Ascending aorta (tissue), 2 donors: Measurements from ENCODE around the gene SIAH1. TPM values are rescaled to one million over a fixed set of nuclear protein-coding genes. Genes with fewer than 3 reads are reported as not detected.

Experiments
- DNase-seq, 2 donors: peaks; one replicate each; pipeline ENCODE4 v3.0.0-alpha.2; 2019; ENCODE audit warnings: low spot score in 2 of 2
- H3K27ac ChIP-seq, 2 donors: fragments of 200-600 bp; sonication (generic); one replicate each; pipeline ENCODE4 v1.5.1; 2016 to 2017; ENCODE audit warnings: mild to moderate bottlenecking in 1 of 2
- H3K27me3 ChIP-seq: fragments of 200-600 bp; sonication (generic); one replicate; pipeline ENCODE4 v1.5.1; 2017
- H3K36me3 ChIP-seq, 2 donors: fragments of 200-600 bp; sonication (generic); one replicate each; pipeline ENCODE4 v1.5.1; 2016
- H3K4me1 ChIP-seq, 2 donors: fragments of 200-600 bp; sonication (generic); one replicate each; pipeline ENCODE4 v1.5.1; 2016 to 2017; ENCODE audit warnings: mild to moderate bottlenecking in 1 of 2
- H3K4me3 ChIP-seq, 2 donors: fragments of 200-600 bp; sonication (generic); one replicate each; pipeline ENCODE4 v1.5.1; 2016 to 2017; ENCODE audit warnings: mild to moderate bottlenecking in 1 of 2
- H3K9me3 ChIP-seq, 2 donors: fragments of 200-600 bp; sonication (generic); one replicate each; pipeline ENCODE4 v1.5.1; 2016
- intact Hi-C: fragments of 100-400 bp; cut with DNase I; formaldehyde crosslinking; loops from one replicate; pipeline ENCODE4 v1.15.1; 2023
- total RNA-seq: library from RNA; depleted of rRNA; stranded (reverse); fragments of >200 nt; gene quantifications from one replicate; pipeline ENCODE4 v1.1.0, GENCODE V29; 2016
- TF ChIP-seq, protein P1 (sequence below), 3 experiments: fragments of 200-600 bp in 2 of 3; fragments of 450-650 bp in 1 of 3; sonication (generic) in 2 of 3; IDR thresholded peaks; one replicate each; pipeline ENCODE4 v1.5.1; 2016 to 2019; ENCODE audit warnings: antibody characterized with exemption in 3 of 3, mild to moderate bottlenecking in 1 of 3, moderate library complexity in 1 of 3

The SIAH1 gene
- total RNA-seq, 1 donor from 2014 or later: 11.3 TPM

DNA sequence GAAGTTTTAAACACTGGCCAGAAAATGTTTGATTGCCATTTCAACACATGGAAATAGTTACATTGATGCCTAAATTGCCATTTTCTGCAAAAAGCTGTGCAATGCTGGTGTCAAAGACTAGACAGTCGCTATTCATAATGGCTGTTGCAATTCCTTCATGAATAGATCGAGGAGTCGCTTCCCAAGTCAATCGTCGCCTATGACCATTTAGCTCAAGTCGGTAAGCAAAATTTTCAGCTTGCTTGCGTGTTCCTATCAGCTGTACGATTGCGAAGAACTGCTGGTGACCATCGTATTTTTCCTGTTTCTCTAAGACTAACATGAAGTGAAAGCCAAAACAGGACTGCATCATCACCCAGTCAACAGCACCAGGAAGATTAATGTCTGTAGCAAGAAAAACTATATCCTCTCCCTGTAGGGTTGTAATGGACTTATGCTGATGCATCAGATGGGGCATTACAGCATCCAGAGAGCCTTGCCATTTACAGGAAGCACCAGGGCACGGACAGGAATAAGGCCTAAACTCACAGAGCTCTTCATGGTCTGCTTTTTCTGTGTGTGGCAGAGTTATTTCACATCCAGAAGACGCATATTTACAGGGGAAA, 23.6 kb downstream of the SIAH1 start:
- no peaks in the 10 kb centered on the region for H3K27me3 ChIP-seq
- H3K27ac ChIP-seq: no peak overlapping the region
- peaks cover under 1 to 8% of the 10 kb centered on the region in 2 donors for H3K4me1 ChIP-seq
- peaks cover 3 to 13% of the 10 kb centered on the region in 2 donors for H3K36me3 ChIP-seq
- TF ChIP-seq, protein P1, sequence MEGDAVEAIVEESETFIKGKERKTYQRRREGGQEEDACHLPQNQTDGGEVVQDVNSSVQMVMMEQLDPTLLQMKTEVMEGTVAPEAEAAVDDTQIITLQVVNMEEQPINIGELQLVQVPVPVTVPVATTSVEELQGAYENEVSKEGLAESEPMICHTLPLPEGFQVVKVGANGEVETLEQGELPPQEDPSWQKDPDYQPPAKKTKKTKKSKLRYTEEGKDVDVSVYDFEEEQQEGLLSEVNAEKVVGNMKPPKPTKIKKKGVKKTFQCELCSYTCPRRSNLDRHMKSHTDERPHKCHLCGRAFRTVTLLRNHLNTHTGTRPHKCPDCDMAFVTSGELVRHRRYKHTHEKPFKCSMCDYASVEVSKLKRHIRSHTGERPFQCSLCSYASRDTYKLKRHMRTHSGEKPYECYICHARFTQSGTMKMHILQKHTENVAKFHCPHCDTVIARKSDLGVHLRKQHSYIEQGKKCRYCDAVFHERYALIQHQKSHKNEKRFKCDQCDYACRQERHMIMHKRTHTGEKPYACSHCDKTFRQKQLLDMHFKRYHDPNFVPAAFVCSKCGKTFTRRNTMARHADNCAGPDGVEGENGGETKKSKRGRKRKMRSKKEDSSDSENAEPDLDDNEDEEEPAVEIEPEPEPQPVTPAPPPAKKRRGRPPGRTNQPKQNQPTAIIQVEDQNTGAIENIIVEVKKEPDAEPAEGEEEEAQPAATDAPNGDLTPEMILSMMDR (IDR thresholded peaks at IDR 0.05): no peak
- intact Hi-C loops: no loop called here
- H3K4me3 ChIP-seq: no peak overlapping the region
- no peaks in the 10 kb centered on the region for H3K9me3 ChIP-seq
- no peak for DNase-seq

DNA sequence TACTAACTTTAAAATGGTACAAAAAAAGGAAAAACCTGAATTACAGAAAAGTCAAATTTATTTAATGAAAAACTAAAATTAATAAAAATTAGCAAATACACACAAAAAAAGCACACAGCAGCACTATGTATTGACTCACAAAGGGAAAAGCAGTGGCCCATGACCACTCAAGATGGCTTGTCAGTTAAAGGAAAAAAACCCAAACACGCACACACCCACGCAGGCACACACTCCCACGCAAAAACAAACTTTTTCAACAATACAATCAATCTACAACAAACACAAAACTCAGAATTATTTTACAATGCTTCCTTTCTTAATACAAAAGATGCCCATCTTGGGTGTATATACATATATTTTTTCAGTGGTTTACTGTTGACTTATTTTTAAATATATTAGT, 24.2 kb downstream of the SIAH1 start:
- H3K4me3 ChIP-seq: no peak overlapping the region
- peaks cover 0 to 8% of the 10 kb centered on the region in 2 donors for H3K4me1 ChIP-seq
- no peaks in the 10 kb centered on the region for H3K27me3 ChIP-seq
- peaks cover 3 to 13% of the 10 kb centered on the region in 2 donors for H3K36me3 ChIP-seq
- H3K9me3 ChIP-seq: no peaks in the 10 kb centered on the region
- TF ChIP-seq, protein P1 (IDR thresholded peaks at IDR 0.05): no peak
- intact Hi-C loops: no loop called here
- no peak for DNase-seq
- H3K27ac ChIP-seq: no peak overlapping the region

DNA sequence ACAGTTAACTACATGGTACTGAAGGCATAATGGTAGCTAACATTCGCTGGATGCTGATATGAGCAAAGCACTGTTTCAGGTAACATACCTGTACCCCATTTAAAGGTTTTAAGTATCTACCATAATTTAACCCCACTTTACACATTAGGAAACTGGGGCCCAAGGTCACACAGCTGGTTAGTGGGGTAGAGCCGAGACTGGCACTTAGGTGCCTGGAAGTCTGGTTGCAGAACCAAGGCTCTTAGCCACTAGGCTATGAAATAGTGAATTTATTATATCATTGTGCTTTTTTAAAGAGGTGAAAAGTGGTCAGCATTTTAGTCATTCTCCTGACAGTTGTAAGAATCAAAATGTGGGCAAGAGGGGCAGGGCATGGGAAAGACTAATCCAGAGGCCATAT, 25.2 kb downstream of the SIAH1 start:
- no peaks in the 10 kb centered on the region for H3K27me3 ChIP-seq
- H3K4me1 ChIP-seq: peaks cover 0 to 2% of the 10 kb centered on the region in 2 donors
- H3K9me3 ChIP-seq: no peaks in the 10 kb centered on the region
- intact Hi-C loops: no loop called here
- H3K4me3 ChIP-seq: no peak overlapping the region
- H3K36me3 ChIP-seq: peaks cover 3 to 13% of the 10 kb centered on the region in 2 donors
- no peak for DNase-seq
- H3K27ac ChIP-seq: no peak overlapping the region
- TF ChIP-seq, protein P1 (IDR thresholded peaks at IDR 0.05): no peak

DNA sequence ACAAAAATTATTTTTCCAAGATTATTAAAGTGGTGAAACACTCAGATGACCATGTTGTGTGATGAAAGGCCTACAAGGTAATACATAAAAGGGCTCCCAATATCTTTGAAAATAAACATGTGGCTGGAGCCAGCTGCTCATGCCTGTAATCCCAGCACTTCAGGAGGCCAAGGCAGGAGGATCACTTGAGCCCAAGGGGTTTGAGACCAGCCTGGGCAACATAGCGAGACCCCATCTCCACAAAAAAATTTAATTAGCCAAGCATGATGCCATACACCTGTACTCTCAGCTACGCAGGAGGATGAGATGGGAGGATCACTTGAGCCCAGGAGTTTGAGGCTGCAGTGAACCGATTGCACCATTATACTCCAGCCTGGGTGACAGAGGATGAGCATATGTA, 26.8 kb downstream of the SIAH1 start:
- Histone ChIP-seq H3K27ac (no peak overlapping the region), H3K4me1 (peaks cover 0 to 3% of the 10 kb centered on the region in 2 donors), H3K9me3 (no peaks in the 10 kb centered on the region), H3K27me3 (no peaks in the 10 kb centered on the region), H3K4me3 (no peak overlapping the region), H3K36me3 (peaks cover 3 to 13% of the 10 kb centered on the region in 2 donors)
- DNase-seq: no peak
- intact Hi-C loops: no loop called here
- TF ChIP-seq, protein P1 (IDR thresholded peaks at IDR 0.05): no peak

DNA sequence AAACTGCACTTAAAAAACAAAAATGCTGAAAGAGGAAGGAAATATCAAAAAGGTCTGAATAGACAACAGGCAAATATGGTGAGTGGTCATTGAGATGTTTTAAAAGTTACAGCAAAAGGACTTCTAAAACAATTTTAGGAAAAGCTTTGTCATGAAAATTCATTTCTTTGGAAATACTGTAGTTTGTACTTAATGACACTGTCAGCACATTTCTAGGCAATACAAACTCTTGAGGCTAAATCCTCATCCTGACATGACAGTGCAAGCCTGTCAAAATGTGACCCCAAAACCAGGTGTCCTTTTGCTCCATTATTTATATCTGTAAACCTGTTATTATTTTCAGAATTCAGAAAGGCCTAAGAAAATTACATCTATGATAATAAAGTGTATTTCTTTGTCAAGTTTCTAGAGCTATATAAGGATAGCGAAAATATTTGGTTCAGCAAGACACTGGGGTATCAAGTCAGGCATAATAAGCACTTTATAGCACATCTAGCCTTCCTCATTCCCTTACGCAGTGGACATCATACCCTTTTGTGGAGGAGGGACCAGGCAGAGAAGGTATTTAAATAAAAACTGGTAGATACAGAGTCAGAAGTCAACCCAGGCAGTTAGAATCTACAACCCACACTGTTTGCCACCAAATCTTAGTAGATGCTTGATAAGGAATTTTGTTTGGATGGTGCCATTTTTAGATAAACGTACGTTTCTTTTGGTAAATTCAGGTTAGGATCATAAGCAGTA, 28.4 kb downstream of the SIAH1 start:
- no peak overlapping the region for H3K27ac ChIP-seq
- no peaks in the 10 kb centered on the region for H3K27me3 ChIP-seq
- H3K4me1 ChIP-seq: peaks cover 0 to 3% of the 10 kb centered on the region in 2 donors
- peaks cover 12 to 24% of the 10 kb centered on the region in 2 donors for H3K36me3 ChIP-seq
- no peaks in the 10 kb centered on the region for H3K9me3 ChIP-seq
- no peak for DNase-seq
- TF ChIP-seq, protein P1 (IDR thresholded peaks at IDR 0.05): no peak
- no peak overlapping the region for H3K4me3 ChIP-seq
- intact Hi-C loops: no loop called here
